Fibroblast of skin of right biceps (primary cell): ENCODE measurements around the gene GPC5.
"Not testable (repeated sequence)": the region's sequence is repeated elsewhere in the genome, so short reads cannot be mapped to it uniquely, and the experiment has no call there.

Experiments
- DNase-seq: peaks from one replicate; pipeline ENCODE4 v3.0.0-alpha.2; 2013

Gene GPC5

GRCh38 chr13:91725646-91726045, 327.2 kb downstream of the GPC5 start:
- no peak for DNase-seq

- no peak for DNase-seq
These were observed 328.2 kb downstream of the GPC5 start for GRCh38 chr13:91726671-91727070.

- DNase-seq = no peak
These were observed 331.4 kb downstream of the GPC5 start for GRCh38 chr13:91729859-91730258.

GRCh38 chr13:91739751-91740150, 341.3 kb downstream of the GPC5 start:
- DNase-seq = no peak

GRCh38 chr13:91740756-91741155, 342.3 kb downstream of the GPC5 start:
- DNase-seq = no peak

GRCh38 chr13:91741925-91742324, 343.5 kb downstream of the GPC5 start:
- DNase-seq = no peak

- no peak for DNase-seq
These were observed 345.9 kb downstream of the GPC5 start for GRCh38 chr13:91744284-91744683.

- no peak for DNase-seq
These were observed 347.5 kb downstream of the GPC5 start for GRCh38 chr13:91745967-91746366.

- no peak for DNase-seq
These were observed 348.8 kb downstream of the GPC5 start for GRCh38 chr13:91747186-91747585.

- no peak for DNase-seq
These were observed 350.1 kb downstream of the GPC5 start for GRCh38 chr13:91748416-91749089.

- DNase-seq = no peak
These were observed 360.3 kb downstream of the GPC5 start for GRCh38 chr13:91758724-91759123.

GRCh38 chr13:91762957-91763356, 364.5 kb downstream of the GPC5 start:
- DNase-seq = no peak

- no peak for DNase-seq
These were observed 366.1 kb downstream of the GPC5 start for GRCh38 chr13:91764527-91764926.

- DNase-seq = no peak
These were observed 369.2 kb downstream of the GPC5 start for GRCh38 chr13:91767651-91768050.

GRCh38 chr13:91768746-91769145, 370.3 kb downstream of the GPC5 start:
- DNase-seq = no peak

- no peak for DNase-seq
These were observed 372.8 kb downstream of the GPC5 start for GRCh38 chr13:91771229-91771628.

- no peak for DNase-seq
These were observed 375.3 kb downstream of the GPC5 start for GRCh38 chr13:91773591-91774227.

GRCh38 chr13:91774397-91774796, 376.0 kb downstream of the GPC5 start:
- no peak for DNase-seq

- no peak for DNase-seq
These were observed 378.3 kb downstream of the GPC5 start for GRCh38 chr13:91776611-91777193.

- DNase-seq = no peak
These were observed 379.7 kb downstream of the GPC5 start for GRCh38 chr13:91778123-91778522.

GRCh38 chr13:91781982-91782691, 383.7 kb downstream of the GPC5 start:
- not testable (repeated sequence) for DNase-seq

GRCh38 chr13:91785431-91786119, 387.2 kb downstream of the GPC5 start:
- DNase-seq = no peak

GRCh38 chr13:91792054-91792453, 393.6 kb downstream of the GPC5 start:
- no peak for DNase-seq
